GM23338 (cell line): ENCODE results near the gene SPINT1. TPM values are rescaled to one million over a fixed set of nuclear protein-coding genes. Genes with fewer than 3 reads are reported as not detected.

Experiments used
- ATAC-seq: fragments of 200-7000 bp; cut with Tn5 transposase; 3 replicates; pipeline ENCODE4 v1.9.1; 2020
- DNase-seq: peaks from one replicate; pipeline ENCODE4 v3.0.0-alpha.2; 2015; ENCODE audit warnings: low spot score
- H2AFZ ChIP-seq: fragments of 200-600 bp; sonication (generic); 2 replicates; pipeline ENCODE4 v1.8.0; 2016; ENCODE audit warnings: antibody characterized with exemption, mild to moderate bottlenecking, moderate library complexity
- H3F3A ChIP-seq: fragments of 200-600 bp; sonication (generic); replicated peaks from 2 replicates; pipeline ENCODE4 v1.8.0; 2017; ENCODE audit warnings: antibody characterized with exemption, mixed run types, low read depth
- H3K27ac ChIP-seq: fragments of 200-600 bp; sonication (generic); 2 replicates; pipeline ENCODE4 v1.6.1; 2016; ENCODE audit warnings: low read depth
- H3K27me3 ChIP-seq: fragments of 200-600 bp; sonication (generic); 2 replicates; pipeline ENCODE4 v1.8.0; 2016; ENCODE audit warnings: mild to moderate bottlenecking, mixed run types, moderate library complexity; ENCODE audit not compliant: insufficient read depth
- H3K36me3 ChIP-seq: fragments of 200-600 bp; sonication (generic); 2 replicates; pipeline ENCODE4 v1.8.0; 2016; ENCODE audit warnings: mild to moderate bottlenecking; ENCODE audit not compliant: insufficient read depth
- H3K4me1 ChIP-seq: fragments of 200-600 bp; sonication (generic); 2 replicates; pipeline ENCODE4 v1.8.0; 2016; ENCODE audit warnings: mild to moderate bottlenecking, moderate library complexity; ENCODE audit not compliant: insufficient read depth
- H3K4me2 ChIP-seq: fragments of 200-600 bp; sonication (generic); 2 replicates; pipeline ENCODE4 v1.7.1; 2017; ENCODE audit warnings: mixed run types
- H3K4me3 ChIP-seq: fragments of 200-600 bp; sonication (generic); 2 replicates; pipeline ENCODE4 v1.6.1; 2016; ENCODE audit warnings: mixed run types
- H3K79me2 ChIP-seq: fragments of 200-600 bp; sonication (generic); replicated peaks from 2 replicates; pipeline ENCODE4 v1.8.0; 2017; ENCODE audit warnings: mild to moderate bottlenecking; ENCODE audit not compliant: insufficient read depth
- H3K9me2 ChIP-seq: fragments of 200-600 bp; sonication (generic); 2 replicates; pipeline ENCODE4 v1.8.0; 2017; ENCODE audit not compliant: insufficient read depth
- H4K20me1 ChIP-seq: fragments of 200-600 bp; sonication (generic); replicated peaks from 2 replicates; pipeline ENCODE4 v1.8.0; 2017; ENCODE audit warnings: mild to moderate bottlenecking; ENCODE audit not compliant: insufficient read depth
- H3K27ac Mint-ChIP-seq: 2 replicates; pipeline ENCODE4 v1.8.0; 2020; ENCODE audit warnings: inconsistent platforms, mild to moderate bottlenecking, moderate library complexity, mixed read lengths
- H3K27me3 Mint-ChIP-seq: 3 replicates; pipeline ENCODE4 v1.8.0; 2022; ENCODE audit warnings: low read depth, mild to moderate bottlenecking, moderate library complexity, mixed read lengths, inconsistent platforms; ENCODE audit not compliant: insufficient read depth, poor library complexity
- H3K36me3 Mint-ChIP-seq: 3 replicates; pipeline ENCODE4 v1.8.0; 2021; ENCODE audit warnings: low read depth, mild to moderate bottlenecking, inconsistent platforms, moderate library complexity, mixed read lengths
- H3K4me1 Mint-ChIP-seq: 3 replicates; pipeline ENCODE4 v1.8.0; 2020; ENCODE audit warnings: mild to moderate bottlenecking, inconsistent platforms, mixed read lengths
- H3K4me3 Mint-ChIP-seq: 3 replicates; pipeline ENCODE4 v1.8.0; 2021; ENCODE audit warnings: moderate library complexity, mild to moderate bottlenecking, inconsistent platforms, mixed read lengths
- H3K9me3 Mint-ChIP-seq: 3 replicates; pipeline ENCODE4 v1.8.0; 2020; ENCODE audit warnings: moderate library complexity, mild to moderate bottlenecking, inconsistent platforms, mixed read lengths
- CREB1 ChIP-seq: fragments of 250-450 bp; sonication (Bioruptor Pico); IDR thresholded peaks from 2 replicates; pipeline ENCODE4 v1.5.0; 2020; ENCODE audit warnings: low read depth, mild to moderate bottlenecking, moderate library complexity
- EZH2 ChIP-seq: fragments of 200-600 bp; sonication (generic); IDR thresholded peaks from one replicate; pipeline ENCODE4 v1.8.0; 2017; ENCODE audit warnings: antibody characterized with exemption, mild to moderate bottlenecking, low read depth; ENCODE audit not compliant: unreplicated experiment
- EZH2phosphoT487 ChIP-seq: fragments of 200-600 bp; sonication (generic); IDR thresholded peaks from one replicate; pipeline ENCODE4 v1.8.1; 2018; ENCODE audit warnings: antibody characterized with exemption; ENCODE audit not compliant: unreplicated experiment
- JUNB ChIP-seq: IDR thresholded peaks from one replicate; pipeline ENCODE4 v1.6.1; 2016; ENCODE audit warnings: antibody characterized with exemption; ENCODE audit not compliant: unreplicated experiment
- NANOG ChIP-seq: IDR thresholded peaks from 2 replicates; pipeline ENCODE4 v1.6.1; 2016; ENCODE audit warnings: antibody characterized with exemption, borderline replicate concordance
- POLR2AphosphoS5 ChIP-seq: IDR thresholded peaks from 2 replicates; pipeline ENCODE4 v1.6.1; 2016; ENCODE audit warnings: antibody characterized with exemption, low read depth
- STAT1 ChIP-seq: IDR thresholded peaks from one replicate; pipeline ENCODE4 v1.6.1; 2016; ENCODE audit warnings: antibody characterized with exemption; ENCODE audit not compliant: unreplicated experiment
- ZNF114 ChIP-seq: fragments of 250-450 bp; sonication (Bioruptor Pico); IDR thresholded peaks from 2 replicates; pipeline ENCODE4 v1.5.0; 2020; ENCODE audit warnings: mild to moderate bottlenecking, moderate library complexity
- ZNF331 ChIP-seq: fragments of 250-450 bp; sonication (Bioruptor Pico); IDR thresholded peaks from 2 replicates; pipeline ENCODE4 v1.5.0; 2020; ENCODE audit warnings: low read depth, mild to moderate bottlenecking, moderate library complexity
- polyA plus RNA-seq: library from polyadenylated mRNA; unstranded; fragments of >200 nt; fragmentation: Nextera tagmentation; extraction: Ambion mirVana; gene quantifications from 2 replicates; pipeline ENCODE4 v1.2.1, GENCODE V29; 2016
- total RNA-seq: library from RNA; depleted of rRNA; stranded (reverse); fragments of >200 nt; shearing (Covaris generic); gene quantifications from 2 replicates; pipeline ENCODE4 v1.2.3, GENCODE V29; 2014
- TF ChIP-seq, protein P1 (sequence below): IDR thresholded peaks from 2 replicates; pipeline ENCODE4 v1.6.1; 2016; ENCODE audit warnings: antibody characterized with exemption
- TF ChIP-seq, protein P2 (sequence below): fragments of 250-450 bp; sonication (Bioruptor Pico); IDR thresholded peaks from 2 replicates; pipeline ENCODE4 v1.5.0; 2020; ENCODE audit warnings: mild to moderate bottlenecking, moderate library complexity
- TF ChIP-seq, protein P3 (sequence below): IDR thresholded peaks from one replicate; pipeline ENCODE4 v1.6.1; 2018; ENCODE audit warnings: antibody characterized with exemption; ENCODE audit not compliant: unreplicated experiment
- TF ChIP-seq, protein P4 (sequence below), 2 experiments: fragments of 200-600 bp in 1 of 2; sonication (generic) in 1 of 2; conservative IDR thresholded peaks; 2 replicates each; pipeline versions ENCODE4 v1.5.1 to v1.6.1; 2016 to 2017; ENCODE audit warnings: antibody characterized with exemption in 2 of 2, low read depth in 2 of 2, mild to moderate bottlenecking in 2 of 2, moderate library complexity in 1 of 2

The SPINT1 gene
- total and polyA plus RNA-seq, 2 experiments from 2014 or later = 41.3 to 253 TPM

DNA sequence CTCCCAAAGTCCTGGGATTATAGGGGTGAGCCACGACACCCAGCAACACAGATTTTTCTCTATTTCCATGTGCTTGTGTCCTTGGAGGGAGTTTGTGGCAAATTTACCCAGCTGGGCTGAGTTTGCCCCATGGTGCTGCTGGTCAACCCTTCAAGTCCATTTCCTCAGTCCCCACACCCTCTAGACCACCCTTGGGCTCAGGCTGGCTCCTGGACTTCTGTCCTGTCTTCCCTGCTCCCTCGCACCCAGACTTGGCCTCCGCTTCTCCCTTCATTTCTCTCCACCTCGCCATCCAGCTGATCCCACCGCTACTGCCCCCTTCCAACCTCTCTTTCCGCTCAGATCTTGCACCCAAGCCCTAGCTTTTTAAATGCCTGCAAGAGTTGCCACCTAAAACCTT is 37.5 kb downstream of the SPINT1 start:
- H3K4me1 Mint-ChIP-seq = peaks cover 9% of the 10 kb centered on the region; the same call in 2 of the 3 replicates
- DNase-seq (no peak), ATAC-seq (no peak)
- Histone ChIP-seq H3K36me3 (no peaks in the 10 kb centered on the region), H3K27ac (no peak overlapping the region), H3K4me1 (0 out of 2 replicates have a peak, but pooled peaks cover 4% of the 10 kb centered on the region), H3F3A (no peaks in the 10 kb centered on the region), H3K27me3 (no peaks in the 10 kb centered on the region), H2AFZ (no peak overlapping the region), H3K79me2 (no peaks in the 10 kb centered on the region), H3K4me2 (no peak overlapping the region), H3K9me2 (no peaks in the 10 kb centered on the region), H3K4me3 (no peak overlapping the region), H4K20me1 (no peaks in the 10 kb centered on the region)
- peaks cover 7% of the 10 kb centered on the region; the same call in 2 of the 3 replicates for H3K9me3 Mint-ChIP-seq
- H3K4me3 Mint-ChIP-seq = no peak overlapping the region
- peaks cover 8% of the 10 kb centered on the region for H3K27me3 Mint-ChIP-seq
- no peaks in the 10 kb centered on the region; the same call in 2 of the 3 replicates for H3K36me3 Mint-ChIP-seq
- TF ChIP-seq STAT1 (no peak), NANOG (no peak), POLR2AphosphoS5 (no peak), CREB1 (CRISPR knock-in tag) (no peak), ZNF331 (CRISPR knock-in tag) (no peak), EZH2 (no peak), ZNF114 (no peak), EZH2phosphoT487 (no peak), JUNB (no peak)
- TF ChIP-seq, protein P1, sequence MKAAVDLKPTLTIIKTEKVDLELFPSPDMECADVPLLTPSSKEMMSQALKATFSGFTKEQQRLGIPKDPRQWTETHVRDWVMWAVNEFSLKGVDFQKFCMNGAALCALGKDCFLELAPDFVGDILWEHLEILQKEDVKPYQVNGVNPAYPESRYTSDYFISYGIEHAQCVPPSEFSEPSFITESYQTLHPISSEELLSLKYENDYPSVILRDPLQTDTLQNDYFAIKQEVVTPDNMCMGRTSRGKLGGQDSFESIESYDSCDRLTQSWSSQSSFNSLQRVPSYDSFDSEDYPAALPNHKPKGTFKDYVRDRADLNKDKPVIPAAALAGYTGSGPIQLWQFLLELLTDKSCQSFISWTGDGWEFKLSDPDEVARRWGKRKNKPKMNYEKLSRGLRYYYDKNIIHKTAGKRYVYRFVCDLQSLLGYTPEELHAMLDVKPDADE = no peak
- TF ChIP-seq, protein P2, sequence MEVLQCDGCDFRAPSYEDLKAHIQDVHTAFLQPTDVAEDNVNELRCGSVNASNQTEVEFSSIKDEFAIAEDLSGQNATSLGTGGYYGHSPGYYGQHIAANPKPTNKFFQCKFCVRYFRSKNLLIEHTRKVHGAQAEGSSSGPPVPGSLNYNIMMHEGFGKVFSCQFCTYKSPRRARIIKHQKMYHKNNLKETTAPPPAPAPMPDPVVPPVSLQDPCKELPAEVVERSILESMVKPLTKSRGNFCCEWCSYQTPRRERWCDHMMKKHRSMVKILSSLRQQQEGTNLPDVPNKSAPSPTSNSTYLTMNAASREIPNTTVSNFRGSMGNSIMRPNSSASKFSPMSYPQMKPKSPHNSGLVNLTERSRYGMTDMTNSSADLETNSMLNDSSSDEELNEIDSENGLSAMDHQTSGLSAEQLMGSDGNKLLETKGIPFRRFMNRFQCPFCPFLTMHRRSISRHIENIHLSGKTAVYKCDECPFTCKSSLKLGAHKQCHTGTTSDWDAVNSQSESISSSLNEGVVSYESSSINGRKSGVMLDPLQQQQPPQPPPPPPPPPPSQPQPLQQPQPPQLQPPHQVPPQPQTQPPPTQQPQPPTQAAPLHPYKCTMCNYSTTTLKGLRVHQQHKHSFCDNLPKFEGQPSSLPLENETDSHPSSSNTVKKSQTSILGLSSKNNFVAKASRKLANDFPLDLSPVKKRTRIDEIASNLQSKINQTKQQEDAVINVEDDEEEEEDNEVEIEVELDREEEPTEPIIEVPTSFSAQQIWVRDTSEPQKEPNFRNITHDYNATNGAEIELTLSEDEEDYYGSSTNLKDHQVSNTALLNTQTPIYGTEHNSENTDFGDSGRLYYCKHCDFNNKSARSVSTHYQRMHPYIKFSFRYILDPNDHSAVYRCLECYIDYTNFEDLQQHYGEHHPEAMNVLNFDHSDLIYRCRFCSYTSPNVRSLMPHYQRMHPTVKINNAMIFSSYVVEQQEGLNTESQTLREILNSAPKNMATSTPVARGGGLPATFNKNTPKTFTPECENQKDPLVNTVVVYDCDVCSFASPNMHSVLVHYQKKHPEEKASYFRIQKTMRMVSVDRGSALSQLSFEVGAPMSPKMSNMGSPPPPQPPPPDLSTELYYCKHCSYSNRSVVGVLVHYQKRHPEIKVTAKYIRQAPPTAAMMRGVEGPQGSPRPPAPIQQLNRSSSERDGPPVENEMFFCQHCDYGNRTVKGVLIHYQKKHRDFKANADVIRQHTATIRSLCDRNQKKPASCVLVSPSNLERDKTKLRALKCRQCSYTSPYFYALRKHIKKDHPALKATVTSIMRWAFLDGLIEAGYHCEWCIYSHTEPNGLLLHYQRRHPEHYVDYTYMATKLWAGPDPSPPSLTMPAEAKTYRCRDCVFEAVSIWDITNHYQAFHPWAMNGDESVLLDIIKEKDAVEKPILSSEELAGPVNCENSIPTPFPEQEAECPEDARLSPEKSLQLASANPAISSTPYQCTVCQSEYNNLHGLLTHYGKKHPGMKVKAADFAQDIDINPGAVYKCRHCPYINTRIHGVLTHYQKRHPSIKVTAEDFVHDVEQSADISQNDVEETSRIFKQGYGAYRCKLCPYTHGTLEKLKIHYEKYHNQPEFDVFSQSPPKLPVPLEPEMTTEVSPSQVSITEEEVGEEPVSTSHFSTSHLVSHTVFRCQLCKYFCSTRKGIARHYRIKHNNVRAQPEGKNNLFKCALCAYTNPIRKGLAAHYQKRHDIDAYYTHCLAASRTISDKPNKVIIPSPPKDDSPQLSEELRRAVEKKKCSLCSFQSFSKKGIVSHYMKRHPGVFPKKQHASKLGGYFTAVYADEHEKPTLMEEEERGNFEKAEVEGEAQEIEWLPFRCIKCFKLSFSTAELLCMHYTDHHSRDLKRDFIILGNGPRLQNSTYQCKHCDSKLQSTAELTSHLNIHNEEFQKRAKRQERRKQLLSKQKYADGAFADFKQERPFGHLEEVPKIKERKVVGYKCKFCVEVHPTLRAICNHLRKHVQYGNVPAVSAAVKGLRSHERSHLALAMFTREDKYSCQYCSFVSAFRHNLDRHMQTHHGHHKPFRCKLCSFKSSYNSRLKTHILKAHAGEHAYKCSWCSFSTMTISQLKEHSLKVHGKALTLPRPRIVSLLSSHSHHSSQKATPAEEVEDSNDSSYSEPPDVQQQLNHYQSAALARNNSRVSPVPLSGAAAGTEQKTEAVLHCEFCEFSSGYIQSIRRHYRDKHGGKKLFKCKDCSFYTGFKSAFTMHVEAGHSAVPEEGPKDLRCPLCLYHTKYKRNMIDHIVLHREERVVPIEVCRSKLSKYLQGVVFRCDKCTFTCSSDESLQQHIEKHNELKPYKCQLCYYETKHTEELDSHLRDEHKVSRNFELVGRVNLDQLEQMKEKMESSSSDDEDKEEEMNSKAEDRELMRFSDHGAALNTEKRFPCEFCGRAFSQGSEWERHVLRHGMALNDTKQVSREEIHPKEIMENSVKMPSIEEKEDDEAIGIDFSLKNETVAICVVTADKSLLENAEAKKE = no peak
- TF ChIP-seq, protein P3, sequence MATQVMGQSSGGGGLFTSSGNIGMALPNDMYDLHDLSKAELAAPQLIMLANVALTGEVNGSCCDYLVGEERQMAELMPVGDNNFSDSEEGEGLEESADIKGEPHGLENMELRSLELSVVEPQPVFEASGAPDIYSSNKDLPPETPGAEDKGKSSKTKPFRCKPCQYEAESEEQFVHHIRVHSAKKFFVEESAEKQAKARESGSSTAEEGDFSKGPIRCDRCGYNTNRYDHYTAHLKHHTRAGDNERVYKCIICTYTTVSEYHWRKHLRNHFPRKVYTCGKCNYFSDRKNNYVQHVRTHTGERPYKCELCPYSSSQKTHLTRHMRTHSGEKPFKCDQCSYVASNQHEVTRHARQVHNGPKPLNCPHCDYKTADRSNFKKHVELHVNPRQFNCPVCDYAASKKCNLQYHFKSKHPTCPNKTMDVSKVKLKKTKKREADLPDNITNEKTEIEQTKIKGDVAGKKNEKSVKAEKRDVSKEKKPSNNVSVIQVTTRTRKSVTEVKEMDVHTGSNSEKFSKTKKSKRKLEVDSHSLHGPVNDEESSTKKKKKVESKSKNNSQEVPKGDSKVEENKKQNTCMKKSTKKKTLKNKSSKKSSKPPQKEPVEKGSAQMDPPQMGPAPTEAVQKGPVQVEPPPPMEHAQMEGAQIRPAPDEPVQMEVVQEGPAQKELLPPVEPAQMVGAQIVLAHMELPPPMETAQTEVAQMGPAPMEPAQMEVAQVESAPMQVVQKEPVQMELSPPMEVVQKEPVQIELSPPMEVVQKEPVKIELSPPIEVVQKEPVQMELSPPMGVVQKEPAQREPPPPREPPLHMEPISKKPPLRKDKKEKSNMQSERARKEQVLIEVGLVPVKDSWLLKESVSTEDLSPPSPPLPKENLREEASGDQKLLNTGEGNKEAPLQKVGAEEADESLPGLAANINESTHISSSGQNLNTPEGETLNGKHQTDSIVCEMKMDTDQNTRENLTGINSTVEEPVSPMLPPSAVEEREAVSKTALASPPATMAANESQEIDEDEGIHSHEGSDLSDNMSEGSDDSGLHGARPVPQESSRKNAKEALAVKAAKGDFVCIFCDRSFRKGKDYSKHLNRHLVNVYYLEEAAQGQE = no peak
- TF ChIP-seq, protein P4, sequence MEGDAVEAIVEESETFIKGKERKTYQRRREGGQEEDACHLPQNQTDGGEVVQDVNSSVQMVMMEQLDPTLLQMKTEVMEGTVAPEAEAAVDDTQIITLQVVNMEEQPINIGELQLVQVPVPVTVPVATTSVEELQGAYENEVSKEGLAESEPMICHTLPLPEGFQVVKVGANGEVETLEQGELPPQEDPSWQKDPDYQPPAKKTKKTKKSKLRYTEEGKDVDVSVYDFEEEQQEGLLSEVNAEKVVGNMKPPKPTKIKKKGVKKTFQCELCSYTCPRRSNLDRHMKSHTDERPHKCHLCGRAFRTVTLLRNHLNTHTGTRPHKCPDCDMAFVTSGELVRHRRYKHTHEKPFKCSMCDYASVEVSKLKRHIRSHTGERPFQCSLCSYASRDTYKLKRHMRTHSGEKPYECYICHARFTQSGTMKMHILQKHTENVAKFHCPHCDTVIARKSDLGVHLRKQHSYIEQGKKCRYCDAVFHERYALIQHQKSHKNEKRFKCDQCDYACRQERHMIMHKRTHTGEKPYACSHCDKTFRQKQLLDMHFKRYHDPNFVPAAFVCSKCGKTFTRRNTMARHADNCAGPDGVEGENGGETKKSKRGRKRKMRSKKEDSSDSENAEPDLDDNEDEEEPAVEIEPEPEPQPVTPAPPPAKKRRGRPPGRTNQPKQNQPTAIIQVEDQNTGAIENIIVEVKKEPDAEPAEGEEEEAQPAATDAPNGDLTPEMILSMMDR (conservative IDR thresholded peaks at IDR 0.05; ENCODE audit: low read depth in 2 of 2) = no peak
- H3K27ac Mint-ChIP-seq = no peak overlapping the region
